Measurements from ENCODE around the gene NCMAP. TPM values are rescaled to one million over a fixed set of nuclear protein-coding genes. Genes with fewer than 3 reads are reported as not detected.
A peak's percentile ranks its signal among the peaks of the same experiment; 100 is the strongest.
"Not testable (repeated sequence)": the region's sequence is repeated elsewhere in the genome, so short reads cannot be mapped to it uniquely, and the experiment has no call there.

The NCMAP gene
- polyA plus RNA-seq, 1 experiment: not detected

DNA sequence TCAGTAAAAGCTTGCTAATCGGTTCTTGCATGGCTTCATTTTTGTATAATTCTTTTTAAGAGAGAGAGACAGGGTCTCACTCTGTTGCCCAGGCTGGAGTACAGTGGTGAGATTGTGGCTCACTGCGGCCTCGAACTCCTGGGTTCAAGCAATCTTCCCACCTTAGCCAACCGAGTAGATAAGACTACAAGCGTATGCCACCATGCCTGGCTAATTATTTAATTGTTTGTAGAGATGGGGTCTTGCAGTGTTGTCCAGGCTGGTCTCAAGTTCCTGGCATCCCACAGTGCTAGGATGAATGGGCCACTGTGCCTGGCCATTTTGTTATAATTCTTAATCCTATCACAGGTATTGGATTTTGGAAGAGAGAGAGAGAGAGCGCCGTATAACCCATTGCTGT, 29.8 kb upstream of the NCMAP start:
- no peaks in the 10 kb centered on the region for H3K27me3 ChIP-seq (ENCODE audit: control insufficient read depth, insufficient read depth, low read length)
- no peak for DNase-seq (ENCODE audit: low read depth, low spot score)
- TF ChIP-seq, protein P1, sequence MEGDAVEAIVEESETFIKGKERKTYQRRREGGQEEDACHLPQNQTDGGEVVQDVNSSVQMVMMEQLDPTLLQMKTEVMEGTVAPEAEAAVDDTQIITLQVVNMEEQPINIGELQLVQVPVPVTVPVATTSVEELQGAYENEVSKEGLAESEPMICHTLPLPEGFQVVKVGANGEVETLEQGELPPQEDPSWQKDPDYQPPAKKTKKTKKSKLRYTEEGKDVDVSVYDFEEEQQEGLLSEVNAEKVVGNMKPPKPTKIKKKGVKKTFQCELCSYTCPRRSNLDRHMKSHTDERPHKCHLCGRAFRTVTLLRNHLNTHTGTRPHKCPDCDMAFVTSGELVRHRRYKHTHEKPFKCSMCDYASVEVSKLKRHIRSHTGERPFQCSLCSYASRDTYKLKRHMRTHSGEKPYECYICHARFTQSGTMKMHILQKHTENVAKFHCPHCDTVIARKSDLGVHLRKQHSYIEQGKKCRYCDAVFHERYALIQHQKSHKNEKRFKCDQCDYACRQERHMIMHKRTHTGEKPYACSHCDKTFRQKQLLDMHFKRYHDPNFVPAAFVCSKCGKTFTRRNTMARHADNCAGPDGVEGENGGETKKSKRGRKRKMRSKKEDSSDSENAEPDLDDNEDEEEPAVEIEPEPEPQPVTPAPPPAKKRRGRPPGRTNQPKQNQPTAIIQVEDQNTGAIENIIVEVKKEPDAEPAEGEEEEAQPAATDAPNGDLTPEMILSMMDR (IDR thresholded peaks at IDR 0.05; ENCODE audit: low read depth, low read length): no peak
- CTCF ChIA-PET: interaction anchor here (0.6 to 4.3 kb wide), 12 partner anchors 8 to 758 kb away, joined by 3 to 24 read pairs (median 7); no protein-coding TSS in a partner anchor
- H3K4me3 ChIP-seq (ENCODE audit: low read depth, low read length): no peak overlapping the region
- POLR2A ChIA-PET: no interaction called here
- H3K27ac ChIP-seq (ENCODE audit: low read depth, low read length): no peak overlapping the region
- H3K9me3 ChIP-seq (ENCODE audit: control insufficient read depth, insufficient read depth, low read length): no peaks in the 10 kb centered on the region

DNA sequence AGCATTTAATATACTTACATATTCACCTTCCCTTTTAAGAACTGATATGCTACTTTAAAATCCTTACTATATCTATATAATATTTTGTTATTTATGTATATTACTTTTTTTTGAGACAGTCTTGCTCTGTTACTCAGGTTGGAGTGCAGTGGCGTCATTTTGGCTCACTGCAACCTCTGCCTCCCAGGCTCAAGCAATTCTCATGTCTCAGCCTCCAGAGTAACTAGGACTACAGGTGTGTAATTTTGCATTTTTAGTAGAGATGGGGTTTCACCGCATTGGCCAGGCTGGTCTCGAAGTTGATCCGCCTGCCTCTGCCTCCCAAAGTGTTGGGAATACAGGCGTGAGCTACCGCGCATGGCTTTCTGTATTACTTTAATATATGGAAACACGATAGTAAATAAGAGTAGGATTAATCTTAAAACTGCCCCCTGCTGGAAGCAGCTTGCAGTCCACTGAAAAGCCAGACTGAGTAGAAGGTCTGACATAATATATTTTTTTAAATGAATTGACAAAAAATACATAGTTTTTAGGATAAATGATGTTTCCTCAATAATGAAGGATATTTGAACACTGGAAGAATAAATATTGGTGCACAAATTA, 28.8 kb upstream of the NCMAP start:
- H3K4me3 ChIP-seq (ENCODE audit: low read depth, low read length): no peak overlapping the region
- POLR2A ChIA-PET: no interaction called here
- no peaks in the 10 kb centered on the region for H3K9me3 ChIP-seq (ENCODE audit: control insufficient read depth, insufficient read depth, low read length)
- DNase-seq (ENCODE audit: low read depth, low spot score): no peak
- no peak overlapping the region for H3K27ac ChIP-seq (ENCODE audit: low read depth, low read length)
- CTCF ChIA-PET: interaction anchor here (0.7 to 4.3 kb wide), 14 partner anchors 9 to 377 kb away, joined by 3 to 24 read pairs (median 7); no protein-coding TSS in a partner anchor
- H3K27me3 ChIP-seq (ENCODE audit: control insufficient read depth, insufficient read depth, low read length): no peaks in the 10 kb centered on the region
- TF ChIP-seq, protein P1 (IDR thresholded peaks at IDR 0.05; ENCODE audit: low read depth, low read length): peak; percentile 60

DNA sequence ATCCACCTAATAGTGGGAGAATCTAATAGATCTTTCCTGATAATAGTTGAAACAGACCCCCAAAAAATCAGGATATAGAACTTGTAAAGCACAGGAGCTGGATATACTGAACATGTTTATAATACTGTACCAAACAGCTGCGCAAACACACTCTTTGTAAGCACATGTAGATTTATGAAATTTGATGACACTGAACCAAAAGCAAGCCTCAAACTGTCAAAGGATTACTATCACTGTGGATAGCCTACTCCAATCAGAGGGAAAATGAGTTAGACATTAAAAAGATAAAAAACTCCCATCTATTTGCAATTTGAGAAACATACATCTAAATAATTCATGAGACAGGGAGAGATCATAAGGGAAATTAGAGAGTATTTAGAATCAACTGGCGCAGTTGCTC, 27.1 kb upstream of the NCMAP start:
- ChIA-PET POLR2A (no interaction called here), CTCF (interaction anchor here (0.5 to 4.3 kb wide), 6 partner anchors 13 to 330 kb away, joined by 3 to 24 read pairs (median 12); no protein-coding TSS in a partner anchor)
- Histone ChIP-seq H3K27me3 (ENCODE audit: control insufficient read depth, insufficient read depth, low read length) (no peaks in the 10 kb centered on the region), H3K4me3 (ENCODE audit: low read depth, low read length) (no peak overlapping the region), H3K27ac (ENCODE audit: low read depth, low read length) (no peak overlapping the region), H3K9me3 (ENCODE audit: control insufficient read depth, insufficient read depth, low read length) (no peaks in the 10 kb centered on the region)
- DNase-seq (ENCODE audit: low read depth, low spot score): no peak
- TF ChIP-seq, protein P1 (IDR thresholded peaks at IDR 0.05; ENCODE audit: low read depth, low read length): no peak

DNA sequence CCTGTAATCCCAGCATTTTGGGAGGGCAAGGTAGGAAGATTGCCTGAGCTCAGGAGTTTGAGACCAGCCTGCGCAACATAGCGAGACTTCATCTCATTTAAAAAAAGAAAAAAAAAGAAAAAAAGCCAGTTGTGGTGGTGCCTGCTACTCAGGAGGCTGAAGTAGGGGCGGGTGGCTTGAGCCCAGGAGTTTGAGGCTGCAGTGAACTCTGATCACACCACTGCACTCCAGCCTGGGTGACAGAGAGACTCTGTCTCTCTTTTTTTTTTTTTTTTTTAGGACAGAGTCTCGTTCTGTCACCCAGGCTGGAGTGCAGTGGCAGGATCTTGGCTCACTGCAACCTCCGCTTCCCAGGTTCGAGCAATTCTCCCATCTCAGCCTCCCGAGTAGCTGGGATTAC, 26.6 kb upstream of the NCMAP start:
- CTCF ChIA-PET: interaction anchor here (0.6 to 3.2 kb wide), 3 partner anchors 14 to 330 kb away, joined by 3 to 24 read pairs (median 10); no protein-coding TSS in a partner anchor

DNA sequence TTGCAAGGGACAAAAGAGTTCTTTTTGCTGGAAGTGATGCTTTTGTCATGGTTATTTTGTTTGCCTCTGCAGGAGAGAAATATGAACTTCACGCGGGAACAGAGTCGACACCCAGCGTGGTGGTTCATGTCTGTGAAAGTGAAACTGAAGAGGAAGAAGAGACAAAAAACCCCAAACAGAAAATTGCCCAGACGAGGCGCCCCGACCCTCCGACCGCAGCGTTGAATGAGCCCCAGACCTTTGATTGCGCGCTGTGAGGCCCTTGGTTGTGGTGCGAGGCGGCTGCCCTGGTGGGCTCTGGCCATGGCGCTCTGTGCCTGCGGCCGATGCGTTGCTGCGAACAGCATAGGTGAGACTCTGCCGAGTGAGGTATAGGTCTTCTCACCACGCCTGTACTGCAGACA, 20.9 kb upstream of the NCMAP start:
- no peak overlapping the region for H3K4me3 ChIP-seq (ENCODE audit: low read depth, low read length)
- POLR2A ChIA-PET: no interaction called here
- TF ChIP-seq, protein P1 (IDR thresholded peaks at IDR 0.05; ENCODE audit: low read depth, low read length): no peak
- no peaks in the 10 kb centered on the region; the same call in 1 of the 2 replicates for H3K9me3 ChIP-seq (ENCODE audit: control insufficient read depth, insufficient read depth, low read length)
- CTCF ChIA-PET: interaction anchor here (0.6 to 2.4 kb wide), 2 partner anchors 8 to 336 kb away, joined by 3 to 10 read pairs; no protein-coding TSS in a partner anchor
- no peak for DNase-seq (ENCODE audit: low read depth, low spot score)
- H3K27ac ChIP-seq (ENCODE audit: low read depth, low read length): no peak overlapping the region
- no peaks in the 10 kb centered on the region for H3K27me3 ChIP-seq (ENCODE audit: control insufficient read depth, insufficient read depth, low read length)

More for the DNA sequence above, 26.6 kb upstream of the NCMAP start:
- H3K4me3 ChIP-seq (ENCODE audit: low read depth, low read length); H3K27ac ChIP-seq (ENCODE audit: low read depth, low read length); DNase-seq (ENCODE audit: low read depth, low spot score); H3K27me3 ChIP-seq (ENCODE audit: control insufficient read depth, insufficient read depth, low read length); POLR2A ChIA-PET; H3K9me3 ChIP-seq (ENCODE audit: control insufficient read depth, insufficient read depth, low read length): not testable (repeated sequence)
